Upper lobe of right lung (tissue), 1 donor: ENCODE data around the gene CENPO. TPM values are rescaled to one million over a fixed set of nuclear protein-coding genes. Genes with fewer than 3 reads are reported as not detected.

ENCODE experiments used
- ATAC-seq: fragments of 200-7000 bp; cut with Tn5 transposase; one replicate; pipeline ENCODE4 v1.9.1; 2020; ENCODE audit warnings: mild to moderate bottlenecking, moderate library complexity
- DNase-seq: peaks from one replicate; pipeline ENCODE4 v3.0.0-alpha.2; 2020
- H3K27ac ChIP-seq: fragments of 200-600 bp; one replicate; pipeline ENCODE4 v1.8.0; 2022
- H3K27me3 ChIP-seq: fragments of 200-600 bp; one replicate; pipeline ENCODE4 v1.8.0; 2022; ENCODE audit warnings: mild to moderate bottlenecking
- H3K36me3 ChIP-seq: fragments of 200-600 bp; one replicate; pipeline ENCODE4 v1.8.0; 2022
- H3K4me1 ChIP-seq: fragments of 200-600 bp; one replicate; pipeline ENCODE4 v1.8.0; 2022
- H3K4me3 ChIP-seq: fragments of 200-600 bp; one replicate; pipeline ENCODE4 v1.8.0; 2022; ENCODE audit warnings: mild to moderate bottlenecking
- H3K9me3 ChIP-seq: fragments of 200-600 bp; one replicate; pipeline ENCODE4 v1.8.0; 2022
- CTCF ChIP-seq: fragments of 200-600 bp; IDR thresholded peaks from one replicate; pipeline ENCODE4 v1.8.0; 2022; ENCODE audit warnings: antibody characterized with exemption
- intact Hi-C: fragments of 100-400 bp; cut with DNase I; formaldehyde crosslinking; loops from one replicate; pipeline ENCODE4 v1.11.0; 2022
- total RNA-seq: library from RNA; stranded (reverse); fragmentation: NEBNext Ultra II Directional; extraction: Animal tissue kit (Norgen Biotek cat#: 25700); gene quantifications from one replicate; pipeline ENCODE4 v1.2.1, GENCODE V29; 2021
- donor health status: DM: no; HTN: yes; CAD: no; lungs with severe emphysema.

The CENPO gene
- total RNA-seq, 1 donor from 2014 or later: 6.5 TPM

GRCh38 chr2:24749069-24749691 lies 44.0 kb upstream of the CENPO start:
- intact Hi-C loops: no loop called here
- H3K36me3 ChIP-seq: peaks cover 37% of the 10 kb centered on the region

GRCh38 chr2:24754985-24755705 lies 38.1 kb upstream of the CENPO start:
- H3K36me3 ChIP-seq: peaks cover 58% of the 10 kb centered on the region
- H3K4me1 ChIP-seq: no peaks in the 10 kb centered on the region
- H3K27ac ChIP-seq: no peak overlapping the region
- TF ChIP-seq CTCF: no peak
- no peak overlapping the region for H3K4me3 ChIP-seq
- DNase-seq (no peak), ATAC-seq (no peak)
- intact Hi-C loops: no loop called here
- H3K27me3 ChIP-seq: no peaks in the 10 kb centered on the region
- no peaks in the 10 kb centered on the region for H3K9me3 ChIP-seq

More at GRCh38 chr2:24749069-24749691, 44.0 kb upstream of the CENPO start:
- Histone ChIP-seq H3K27me3 (no peaks in the 10 kb centered on the region), H3K9me3 (no peaks in the 10 kb centered on the region), H3K4me3 (no peak overlapping the region), H3K27ac (no peak overlapping the region), H3K4me1 (no peaks in the 10 kb centered on the region)
- no peak for DNase-seq
- TF ChIP-seq CTCF: no peak
- ATAC-seq: no peak

GRCh38 chr2:24756789-24757188 lies 36.4 kb upstream of the CENPO start:
- Histone ChIP-seq H3K9me3 (no peaks in the 10 kb centered on the region), H3K36me3 (peaks cover 73% of the 10 kb centered on the region), H3K27ac (no peak overlapping the region), H3K4me1 (no peaks in the 10 kb centered on the region), H3K27me3 (no peaks in the 10 kb centered on the region), H3K4me3 (no peak overlapping the region)
- TF ChIP-seq CTCF: no peak
- DNase-seq (no peak), ATAC-seq (no peak)
- intact Hi-C loops: no loop called here

GRCh38 chr2:24761866-24762265 lies 31.4 kb upstream of the CENPO start:
- no peak for TF ChIP-seq CTCF
- no peak for DNase-seq
- Histone ChIP-seq H3K36me3 (peaks cover 85% of the 10 kb centered on the region), H3K4me3 (no peak overlapping the region), H3K27me3 (no peaks in the 10 kb centered on the region), H3K27ac (no peak overlapping the region), H3K4me1 (no peaks in the 10 kb centered on the region), H3K9me3 (no peaks in the 10 kb centered on the region)
- intact Hi-C loops: no loop called here
- ATAC-seq: no peak

GRCh38 chr2:24762518-24762917 lies 30.7 kb upstream of the CENPO start:
- TF ChIP-seq CTCF: no peak
- Histone ChIP-seq H3K4me1 (no peaks in the 10 kb centered on the region), H3K27ac (no peak overlapping the region), H3K9me3 (no peaks in the 10 kb centered on the region), H3K27me3 (no peaks in the 10 kb centered on the region), H3K36me3 (peaks cover 92% of the 10 kb centered on the region), H3K4me3 (no peak overlapping the region)
- DNase-seq: no peak
- intact Hi-C loops: no loop called here
- no peak for ATAC-seq
